Neural cell (in vitro differentiated cells): ENCODE measurements around the gene GJA3. TPM values are rescaled to one million over a fixed set of nuclear protein-coding genes. Genes with fewer than 3 reads are reported as not detected.

ENCODE experiments used
- H2AFZ ChIP-seq: fragments of 200-600, 300-800 bp; sonication (generic), shearing (Covaris generic); 2 replicates; pipeline ENCODE4 v1.6.0; 2014; ENCODE audit warnings: low read depth, mild to moderate bottlenecking, antibody characterized with exemption, low read length, moderate library complexity
- H3F3A ChIP-seq: fragments of 200-600 bp; shearing (Covaris generic); 2 replicates; pipeline ENCODE4 v1.6.1; 2016; ENCODE audit warnings: mild to moderate bottlenecking, moderate library complexity, mixed read lengths, antibody characterized with exemption, low read length; ENCODE audit not compliant: insufficient read depth, poor library complexity, severe bottlenecking
- H3K27ac ChIP-seq: fragments of 200-600, 300-800 bp; sonication (generic), shearing (Covaris generic); 2 replicates; pipeline ENCODE4 v1.5.1; 2014; ENCODE audit warnings: mild to moderate bottlenecking, low read length, moderate library complexity
- H3K27me3 ChIP-seq: fragments of 300-800, 200-600 bp; sonication (generic), shearing (Covaris generic); 2 replicates; pipeline ENCODE4 v1.6.0; 2014; ENCODE audit warnings: mild to moderate bottlenecking, low read depth, low read length, moderate library complexity; ENCODE audit not compliant: insufficient read depth
- H3K36me3 ChIP-seq: fragments of 300-800, 200-600 bp; sonication (generic), shearing (Covaris generic); 2 replicates; pipeline ENCODE4 v1.5.1; 2014; ENCODE audit warnings: mild to moderate bottlenecking, antibody characterized with exemption, low read length, moderate library complexity; ENCODE audit not compliant: insufficient read depth
- H3K4me2 ChIP-seq: fragments of 300-800, 200-600 bp; sonication (generic), shearing (Covaris generic); 2 replicates; pipeline ENCODE4 v1.6.0; 2014; ENCODE audit warnings: mild to moderate bottlenecking, low read length
- H3K4me3 ChIP-seq: fragments of 300-800, 200-600 bp; sonication (generic), shearing (Covaris generic); 2 replicates; pipeline ENCODE4 v1.5.1; 2014; ENCODE audit warnings: mild to moderate bottlenecking, low read length, moderate library complexity
- H3K79me2 ChIP-seq: fragments of 200-600 bp; shearing (Covaris generic); replicated peaks from 2 replicates; pipeline ENCODE4 v1.6.0; 2014; ENCODE audit warnings: mild to moderate bottlenecking, low read length, moderate library complexity; ENCODE audit not compliant: insufficient read depth
- H3K9ac ChIP-seq: fragments of 300-800, 200-600 bp; sonication (generic), shearing (Covaris generic); 2 replicates; pipeline ENCODE4 v1.6.1; 2016; ENCODE audit warnings: mild to moderate bottlenecking, low read length, mixed read lengths
- H3K9me2 ChIP-seq: fragments of 200-600 bp; shearing (Covaris generic); 2 replicates; pipeline ENCODE4 v1.6.1; 2016; ENCODE audit warnings: mild to moderate bottlenecking, low read length, mixed read lengths; ENCODE audit not compliant: insufficient read depth
- H3K9me3 ChIP-seq: fragments of 200-600, 300-800 bp; sonication (generic), shearing (Covaris generic); 2 replicates; pipeline ENCODE4 v1.6.1; 2016; ENCODE audit warnings: mild to moderate bottlenecking, mixed run types, low read length, moderate library complexity, mixed read lengths
- H4K20me1 ChIP-seq: fragments of 200-600 bp; shearing (Covaris generic); 2 replicates; pipeline ENCODE4 v1.6.1; 2016; ENCODE audit warnings: mild to moderate bottlenecking, mixed run types; ENCODE audit not compliant: insufficient read depth
- EP300 ChIP-seq: fragments of 450-650 bp; conservative IDR thresholded peaks from 2 replicates; pipeline ENCODE4 v1.6.1; 2014; ENCODE audit warnings: antibody characterized with exemption, mild to moderate bottlenecking, moderate library complexity; ENCODE audit not compliant: poor library complexity, severe bottlenecking
- EZH2 ChIP-seq: fragments of 200-600, 300-800 bp; shearing (Covaris generic), sonication (generic); IDR thresholded peaks from 2 replicates; pipeline ENCODE4 v1.6.1; 2014; ENCODE audit warnings: antibody characterized with exemption, low read length, borderline replicate concordance, mild to moderate bottlenecking; ENCODE audit not compliant: insufficient read depth, poor library complexity, severe bottlenecking
- MXI1 ChIP-seq: fragments of 450-650 bp; conservative IDR thresholded peaks from 2 replicates; pipeline ENCODE4 v1.6.1; 2014; ENCODE audit warnings: antibody characterized with exemption, mild to moderate bottlenecking; ENCODE audit not compliant: poor library complexity, severe bottlenecking
- POLR2AphosphoS5 ChIP-seq: IDR thresholded peaks from 2 replicates; pipeline ENCODE4 v1.6.1; 2012
- RAD21 ChIP-seq: fragments of 450-650 bp; conservative IDR thresholded peaks from 2 replicates; pipeline ENCODE4 v1.6.1; 2014; ENCODE audit warnings: antibody characterized with exemption, mild to moderate bottlenecking, moderate library complexity
- SMC3 ChIP-seq: fragments of 450-650 bp; conservative IDR thresholded peaks from 2 replicates; pipeline ENCODE4 v1.6.1; 2014; ENCODE audit warnings: antibody characterized with exemption, mild to moderate bottlenecking, moderate library complexity; ENCODE audit not compliant: poor library complexity
- TAF1 ChIP-seq: IDR thresholded peaks from 2 replicates; pipeline ENCODE4 v1.6.1; 2012; ENCODE audit warnings: low read depth
- polyA plus RNA-seq: library from polyadenylated mRNA; depleted of rRNA; stranded (reverse); fragments of >200 nt; gene quantifications from 2 replicates; pipeline ENCODE4 v1.2.3, GENCODE V29; 2014
- TF ChIP-seq, protein P1 (sequence below): IDR thresholded peaks from 2 replicates; pipeline ENCODE4 v1.6.1; 2012; ENCODE audit warnings: borderline replicate concordance
- TF ChIP-seq, protein P2 (sequence below): fragments of 450-650 bp; IDR thresholded peaks from 2 replicates; pipeline ENCODE4 v1.5.1; 2014; ENCODE audit warnings: antibody characterized with exemption, mild to moderate bottlenecking, moderate library complexity; ENCODE audit not compliant: poor library complexity, severe bottlenecking

Gene GJA3
- polyA plus RNA-seq, 1 donor from 2014 or later, result not detected

DNA sequence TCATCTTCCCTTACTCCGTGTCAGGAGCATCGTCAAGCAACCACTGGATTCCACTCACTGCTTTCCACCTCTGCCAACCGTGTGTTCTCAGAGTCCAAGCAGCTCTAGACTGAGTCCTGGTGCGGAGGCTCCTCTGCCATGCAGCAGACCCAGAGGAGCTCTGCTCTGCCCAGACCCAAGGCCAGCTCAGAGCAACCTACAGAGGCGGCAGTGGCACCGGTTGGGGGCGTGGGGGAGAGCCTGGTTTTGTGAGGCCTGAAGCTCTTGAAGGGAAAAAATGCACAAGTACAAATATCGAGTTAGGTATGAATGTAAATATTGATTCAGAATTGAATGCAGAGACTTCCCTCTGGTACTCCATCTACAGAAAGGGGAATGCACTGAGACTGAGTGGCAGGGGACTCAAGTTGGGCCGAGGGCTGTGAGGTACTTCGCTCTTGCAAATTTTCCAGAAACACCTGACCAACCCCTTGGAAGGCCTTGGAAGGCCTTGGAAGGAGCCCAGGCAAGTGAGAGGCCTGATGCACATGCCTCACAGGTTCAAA, 46.7 kb downstream of the GJA3 start:
- H3K9me2 ChIP-seq, result no peaks in the 10 kb centered on the region
- TF ChIP-seq RAD21 (no peak), SMC3 (no peak), POLR2AphosphoS5 (no peak), TAF1 (no peak), MXI1 (no peak), EP300 (no peak), EZH2 (no peak)
- TF ChIP-seq, protein P1, sequence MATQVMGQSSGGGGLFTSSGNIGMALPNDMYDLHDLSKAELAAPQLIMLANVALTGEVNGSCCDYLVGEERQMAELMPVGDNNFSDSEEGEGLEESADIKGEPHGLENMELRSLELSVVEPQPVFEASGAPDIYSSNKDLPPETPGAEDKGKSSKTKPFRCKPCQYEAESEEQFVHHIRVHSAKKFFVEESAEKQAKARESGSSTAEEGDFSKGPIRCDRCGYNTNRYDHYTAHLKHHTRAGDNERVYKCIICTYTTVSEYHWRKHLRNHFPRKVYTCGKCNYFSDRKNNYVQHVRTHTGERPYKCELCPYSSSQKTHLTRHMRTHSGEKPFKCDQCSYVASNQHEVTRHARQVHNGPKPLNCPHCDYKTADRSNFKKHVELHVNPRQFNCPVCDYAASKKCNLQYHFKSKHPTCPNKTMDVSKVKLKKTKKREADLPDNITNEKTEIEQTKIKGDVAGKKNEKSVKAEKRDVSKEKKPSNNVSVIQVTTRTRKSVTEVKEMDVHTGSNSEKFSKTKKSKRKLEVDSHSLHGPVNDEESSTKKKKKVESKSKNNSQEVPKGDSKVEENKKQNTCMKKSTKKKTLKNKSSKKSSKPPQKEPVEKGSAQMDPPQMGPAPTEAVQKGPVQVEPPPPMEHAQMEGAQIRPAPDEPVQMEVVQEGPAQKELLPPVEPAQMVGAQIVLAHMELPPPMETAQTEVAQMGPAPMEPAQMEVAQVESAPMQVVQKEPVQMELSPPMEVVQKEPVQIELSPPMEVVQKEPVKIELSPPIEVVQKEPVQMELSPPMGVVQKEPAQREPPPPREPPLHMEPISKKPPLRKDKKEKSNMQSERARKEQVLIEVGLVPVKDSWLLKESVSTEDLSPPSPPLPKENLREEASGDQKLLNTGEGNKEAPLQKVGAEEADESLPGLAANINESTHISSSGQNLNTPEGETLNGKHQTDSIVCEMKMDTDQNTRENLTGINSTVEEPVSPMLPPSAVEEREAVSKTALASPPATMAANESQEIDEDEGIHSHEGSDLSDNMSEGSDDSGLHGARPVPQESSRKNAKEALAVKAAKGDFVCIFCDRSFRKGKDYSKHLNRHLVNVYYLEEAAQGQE, result no peak
- TF ChIP-seq, protein P2, sequence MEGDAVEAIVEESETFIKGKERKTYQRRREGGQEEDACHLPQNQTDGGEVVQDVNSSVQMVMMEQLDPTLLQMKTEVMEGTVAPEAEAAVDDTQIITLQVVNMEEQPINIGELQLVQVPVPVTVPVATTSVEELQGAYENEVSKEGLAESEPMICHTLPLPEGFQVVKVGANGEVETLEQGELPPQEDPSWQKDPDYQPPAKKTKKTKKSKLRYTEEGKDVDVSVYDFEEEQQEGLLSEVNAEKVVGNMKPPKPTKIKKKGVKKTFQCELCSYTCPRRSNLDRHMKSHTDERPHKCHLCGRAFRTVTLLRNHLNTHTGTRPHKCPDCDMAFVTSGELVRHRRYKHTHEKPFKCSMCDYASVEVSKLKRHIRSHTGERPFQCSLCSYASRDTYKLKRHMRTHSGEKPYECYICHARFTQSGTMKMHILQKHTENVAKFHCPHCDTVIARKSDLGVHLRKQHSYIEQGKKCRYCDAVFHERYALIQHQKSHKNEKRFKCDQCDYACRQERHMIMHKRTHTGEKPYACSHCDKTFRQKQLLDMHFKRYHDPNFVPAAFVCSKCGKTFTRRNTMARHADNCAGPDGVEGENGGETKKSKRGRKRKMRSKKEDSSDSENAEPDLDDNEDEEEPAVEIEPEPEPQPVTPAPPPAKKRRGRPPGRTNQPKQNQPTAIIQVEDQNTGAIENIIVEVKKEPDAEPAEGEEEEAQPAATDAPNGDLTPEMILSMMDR, result no peak
- no peaks in the 10 kb centered on the region for H3F3A ChIP-seq
- H3K9ac ChIP-seq, result no peak overlapping the region
- no peaks in the 10 kb centered on the region for H3K9me3 ChIP-seq
- no peak overlapping the region for H3K4me3 ChIP-seq
- H3K4me2 ChIP-seq, result no peak overlapping the region
- no peaks in the 10 kb centered on the region for H3K36me3 ChIP-seq
- H2AFZ ChIP-seq, result no peak overlapping the region
- no peaks in the 10 kb centered on the region for H3K27me3 ChIP-seq
- H4K20me1 ChIP-seq, result no peaks in the 10 kb centered on the region
- H3K27ac ChIP-seq, result no peak overlapping the region
- no peaks in the 10 kb centered on the region for H3K79me2 ChIP-seq

DNA sequence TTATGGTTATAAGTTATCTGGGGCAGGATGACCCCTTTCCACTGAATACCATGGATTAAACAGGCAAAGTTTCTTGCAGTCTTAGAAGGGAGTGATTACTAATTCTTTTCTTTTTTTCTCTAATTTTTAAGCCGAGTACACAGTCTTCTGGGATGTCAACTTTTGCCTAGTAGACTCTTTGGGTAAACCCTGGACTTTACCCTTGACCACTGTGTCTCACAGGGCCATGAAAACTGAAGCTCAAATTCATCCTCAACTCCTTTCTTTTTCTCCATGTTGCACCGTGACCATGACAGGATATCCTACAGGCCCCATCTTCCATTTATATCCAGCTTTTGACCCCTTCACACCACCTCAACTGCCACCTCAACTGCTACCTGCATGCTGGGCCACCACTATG, 51.8 kb downstream of the GJA3 start:
- TF ChIP-seq RAD21 (no peak), EP300 (no peak), POLR2AphosphoS5 (no peak), EZH2 (no peak), MXI1 (no peak), TAF1 (no peak), SMC3 (no peak)
- TF ChIP-seq, protein P2, result no peak
- TF ChIP-seq, protein P1, result no peak

More for the DNA sequence above, 51.8 kb downstream of the GJA3 start:
- no peak overlapping the region for H3K4me2 ChIP-seq
- no peaks in the 10 kb centered on the region for H4K20me1 ChIP-seq
- H3K27ac ChIP-seq, result no peak overlapping the region
- no peak overlapping the region for H3K9ac ChIP-seq
- no peaks in the 10 kb centered on the region for H3K79me2 ChIP-seq
- H3K27me3 ChIP-seq, result no peaks in the 10 kb centered on the region
- H3F3A ChIP-seq, result no peaks in the 10 kb centered on the region
- H3K4me3 ChIP-seq, result no peak overlapping the region
- H3K9me3 ChIP-seq, result no peaks in the 10 kb centered on the region
- no peaks in the 10 kb centered on the region for H3K36me3 ChIP-seq
- no peaks in the 10 kb centered on the region for H3K9me2 ChIP-seq
- H2AFZ ChIP-seq, result no peak overlapping the region
